ENCODE data around the gene MLLT10. TPM values are rescaled to one million over a fixed set of nuclear protein-coding genes. Genes with fewer than 3 reads are reported as not detected.

MLLT10 gene
- total and polyA plus RNA-seq, 9 of the 15 experiments (the other 6 are each of a cell fraction or from before 2014, with no cell fraction given), result 18.8 to 81.4 (median 64.2) TPM

- TF ChIP-seq, protein P1, sequence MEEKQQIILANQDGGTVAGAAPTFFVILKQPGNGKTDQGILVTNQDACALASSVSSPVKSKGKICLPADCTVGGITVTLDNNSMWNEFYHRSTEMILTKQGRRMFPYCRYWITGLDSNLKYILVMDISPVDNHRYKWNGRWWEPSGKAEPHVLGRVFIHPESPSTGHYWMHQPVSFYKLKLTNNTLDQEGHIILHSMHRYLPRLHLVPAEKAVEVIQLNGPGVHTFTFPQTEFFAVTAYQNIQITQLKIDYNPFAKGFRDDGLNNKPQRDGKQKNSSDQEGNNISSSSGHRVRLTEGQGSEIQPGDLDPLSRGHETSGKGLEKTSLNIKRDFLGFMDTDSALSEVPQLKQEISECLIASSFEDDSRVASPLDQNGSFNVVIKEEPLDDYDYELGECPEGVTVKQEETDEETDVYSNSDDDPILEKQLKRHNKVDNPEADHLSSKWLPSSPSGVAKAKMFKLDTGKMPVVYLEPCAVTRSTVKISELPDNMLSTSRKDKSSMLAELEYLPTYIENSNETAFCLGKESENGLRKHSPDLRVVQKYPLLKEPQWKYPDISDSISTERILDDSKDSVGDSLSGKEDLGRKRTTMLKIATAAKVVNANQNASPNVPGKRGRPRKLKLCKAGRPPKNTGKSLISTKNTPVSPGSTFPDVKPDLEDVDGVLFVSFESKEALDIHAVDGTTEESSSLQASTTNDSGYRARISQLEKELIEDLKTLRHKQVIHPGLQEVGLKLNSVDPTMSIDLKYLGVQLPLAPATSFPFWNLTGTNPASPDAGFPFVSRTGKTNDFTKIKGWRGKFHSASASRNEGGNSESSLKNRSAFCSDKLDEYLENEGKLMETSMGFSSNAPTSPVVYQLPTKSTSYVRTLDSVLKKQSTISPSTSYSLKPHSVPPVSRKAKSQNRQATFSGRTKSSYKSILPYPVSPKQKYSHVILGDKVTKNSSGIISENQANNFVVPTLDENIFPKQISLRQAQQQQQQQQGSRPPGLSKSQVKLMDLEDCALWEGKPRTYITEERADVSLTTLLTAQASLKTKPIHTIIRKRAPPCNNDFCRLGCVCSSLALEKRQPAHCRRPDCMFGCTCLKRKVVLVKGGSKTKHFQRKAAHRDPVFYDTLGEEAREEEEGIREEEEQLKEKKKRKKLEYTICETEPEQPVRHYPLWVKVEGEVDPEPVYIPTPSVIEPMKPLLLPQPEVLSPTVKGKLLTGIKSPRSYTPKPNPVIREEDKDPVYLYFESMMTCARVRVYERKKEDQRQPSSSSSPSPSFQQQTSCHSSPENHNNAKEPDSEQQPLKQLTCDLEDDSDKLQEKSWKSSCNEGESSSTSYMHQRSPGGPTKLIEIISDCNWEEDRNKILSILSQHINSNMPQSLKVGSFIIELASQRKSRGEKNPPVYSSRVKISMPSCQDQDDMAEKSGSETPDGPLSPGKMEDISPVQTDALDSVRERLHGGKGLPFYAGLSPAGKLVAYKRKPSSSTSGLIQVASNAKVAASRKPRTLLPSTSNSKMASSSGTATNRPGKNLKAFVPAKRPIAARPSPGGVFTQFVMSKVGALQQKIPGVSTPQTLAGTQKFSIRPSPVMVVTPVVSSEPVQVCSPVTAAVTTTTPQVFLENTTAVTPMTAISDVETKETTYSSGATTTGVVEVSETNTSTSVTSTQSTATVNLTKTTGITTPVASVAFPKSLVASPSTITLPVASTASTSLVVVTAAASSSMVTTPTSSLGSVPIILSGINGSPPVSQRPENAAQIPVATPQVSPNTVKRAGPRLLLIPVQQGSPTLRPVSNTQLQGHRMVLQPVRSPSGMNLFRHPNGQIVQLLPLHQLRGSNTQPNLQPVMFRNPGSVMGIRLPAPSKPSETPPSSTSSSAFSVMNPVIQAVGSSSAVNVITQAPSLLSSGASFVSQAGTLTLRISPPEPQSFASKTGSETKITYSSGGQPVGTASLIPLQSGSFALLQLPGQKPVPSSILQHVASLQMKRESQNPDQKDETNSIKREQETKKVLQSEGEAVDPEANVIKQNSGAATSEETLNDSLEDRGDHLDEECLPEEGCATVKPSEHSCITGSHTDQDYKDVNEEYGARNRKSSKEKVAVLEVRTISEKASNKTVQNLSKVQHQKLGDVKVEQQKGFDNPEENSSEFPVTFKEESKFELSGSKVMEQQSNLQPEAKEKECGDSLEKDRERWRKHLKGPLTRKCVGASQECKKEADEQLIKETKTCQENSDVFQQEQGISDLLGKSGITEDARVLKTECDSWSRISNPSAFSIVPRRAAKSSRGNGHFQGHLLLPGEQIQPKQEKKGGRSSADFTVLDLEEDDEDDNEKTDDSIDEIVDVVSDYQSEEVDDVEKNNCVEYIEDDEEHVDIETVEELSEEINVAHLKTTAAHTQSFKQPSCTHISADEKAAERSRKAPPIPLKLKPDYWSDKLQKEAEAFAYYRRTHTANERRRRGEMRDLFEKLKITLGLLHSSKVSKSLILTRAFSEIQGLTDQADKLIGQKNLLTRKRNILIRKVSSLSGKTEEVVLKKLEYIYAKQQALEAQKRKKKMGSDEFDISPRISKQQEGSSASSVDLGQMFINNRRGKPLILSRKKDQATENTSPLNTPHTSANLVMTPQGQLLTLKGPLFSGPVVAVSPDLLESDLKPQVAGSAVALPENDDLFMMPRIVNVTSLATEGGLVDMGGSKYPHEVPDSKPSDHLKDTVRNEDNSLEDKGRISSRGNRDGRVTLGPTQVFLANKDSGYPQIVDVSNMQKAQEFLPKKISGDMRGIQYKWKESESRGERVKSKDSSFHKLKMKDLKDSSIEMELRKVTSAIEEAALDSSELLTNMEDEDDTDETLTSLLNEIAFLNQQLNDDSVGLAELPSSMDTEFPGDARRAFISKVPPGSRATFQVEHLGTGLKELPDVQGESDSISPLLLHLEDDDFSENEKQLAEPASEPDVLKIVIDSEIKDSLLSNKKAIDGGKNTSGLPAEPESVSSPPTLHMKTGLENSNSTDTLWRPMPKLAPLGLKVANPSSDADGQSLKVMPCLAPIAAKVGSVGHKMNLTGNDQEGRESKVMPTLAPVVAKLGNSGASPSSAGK (IDR thresholded peaks at IDR 0.05), result peak; percentile 47; the same call in 1 of the 2 replicates
- TF ChIP-seq POLR2G (IDR thresholded peaks at IDR 0.05; ENCODE audit: low read depth, low read length) (peak; percentile 53; the same call in 1 of the 2 replicates), FOXP1 (CRISPR knock-in tag; IDR thresholded peaks at IDR 0.05) (no peak), BHLHE40 (IDR thresholded peaks at IDR 0.05; ENCODE audit: low read length) (no peak), CUX1 (CRISPR knock-in tag; IDR thresholded peaks at IDR 0.05) (no peak), PHF20 (IDR thresholded peaks at IDR 0.05; ENCODE audit: partially characterized antibody) (peak; percentile 13)
- TF ChIP-seq, protein P2, sequence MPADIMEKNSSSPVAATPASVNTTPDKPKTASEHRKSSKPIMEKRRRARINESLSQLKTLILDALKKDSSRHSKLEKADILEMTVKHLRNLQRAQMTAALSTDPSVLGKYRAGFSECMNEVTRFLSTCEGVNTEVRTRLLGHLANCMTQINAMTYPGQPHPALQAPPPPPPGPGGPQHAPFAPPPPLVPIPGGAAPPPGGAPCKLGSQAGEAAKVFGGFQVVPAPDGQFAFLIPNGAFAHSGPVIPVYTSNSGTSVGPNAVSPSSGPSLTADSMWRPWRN (IDR thresholded peaks at IDR 0.05; ENCODE audit: low read depth), result no peak
These were observed 17.5 kb upstream of the MLLT10 start (continued) for GRCh38 chr10:21516242-21517131.
